ENCODE measurements around the gene LRRIQ3.
"Not testable (repeated sequence)": the region's sequence is repeated elsewhere in the genome, so short reads cannot be mapped to it uniquely, and the experiment has no call there.

The LRRIQ3 gene

GRCh38 chr1:74197657-74198552 lies at the start of gene LRRIQ3, which contains the start of gene FPGT:
Gene LRRIQ3, minus strand, starts transcription at chr1:74198176. Its CDS starts 14,492 bp downstream, at chr1:74183684.
Gene FPGT, plus strand, starts transcription at chr1:74198242. Its CDS starts 37 bp downstream, at chr1:74198279.
- peak; percentile 99 for DNase-seq

GRCh38 chr1:74246315-74246714 lies 48.3 kb upstream of the LRRIQ3 start:
- DNase-seq = no peak

GRCh38 chr1:74245168-74245772 lies 47.3 kb upstream of the LRRIQ3 start:
- no peak for DNase-seq

- no peak for DNase-seq
These were observed 39.8 kb upstream of the LRRIQ3 start for GRCh38 chr1:74237787-74238186.

GRCh38 chr1:74237035-74237434 lies 39.1 kb upstream of the LRRIQ3 start:
- DNase-seq = no peak

- no peak for DNase-seq
These were observed 38.5 kb upstream of the LRRIQ3 start for GRCh38 chr1:74236440-74236839.

GRCh38 chr1:74235153-74235552 lies 37.2 kb upstream of the LRRIQ3 start, which contains the start of gene TNNI3K:
Gene TNNI3K, plus strand, starts transcription at chr1:74235387. Its CDS starts 65 bp downstream, at chr1:74235452.
- DNase-seq = no peak

GRCh38 chr1:74223453-74223852 lies 25.5 kb upstream of the LRRIQ3 start:
- DNase-seq = no peak

- DNase-seq = no peak
These were observed 24.7 kb upstream of the LRRIQ3 start for GRCh38 chr1:74222701-74223100.

- no peak for DNase-seq
These were observed 17.3 kb upstream of the LRRIQ3 start for GRCh38 chr1:74215229-74215628.

GRCh38 chr1:74205266-74205665 lies 7.3 kb upstream of the LRRIQ3 start:
- no peak for DNase-seq

GRCh38 chr1:74199504-74199903 lies 1.5 kb upstream of the LRRIQ3 start:
- DNase-seq = no peak

- no peak for DNase-seq
These were observed 721 bp downstream of the LRRIQ3 start for GRCh38 chr1:74197255-74197654.

GRCh38 chr1:74195339-74195738 lies 2.6 kb downstream of the LRRIQ3 start:
- no peak for DNase-seq

- no peak for DNase-seq
These were observed 4.1 kb downstream of the LRRIQ3 start for GRCh38 chr1:74193908-74194307.

GRCh38 chr1:74180490-74180889 lies 17.5 kb downstream of the LRRIQ3 start:
- no peak for DNase-seq

GRCh38 chr1:74174423-74174822 lies 23.6 kb downstream of the LRRIQ3 start:
- DNase-seq = not testable (repeated sequence)

- DNase-seq = no peak
These were observed 35.6 kb downstream of the LRRIQ3 start for GRCh38 chr1:74162333-74162732.

GRCh38 chr1:74161497-74161896 lies 36.5 kb downstream of the LRRIQ3 start:
- DNase-seq = no peak

- DNase-seq = no peak
These were observed 37.9 kb downstream of the LRRIQ3 start for GRCh38 chr1:74160046-74160445.

- no peak for DNase-seq
These were observed 52.9 kb downstream of the LRRIQ3 start for GRCh38 chr1:74145086-74145485.

- not testable (repeated sequence) for DNase-seq
These were observed 80.6 kb downstream of the LRRIQ3 start for GRCh38 chr1:74117370-74117769.

GRCh38 chr1:74113333-74113732 lies 84.6 kb downstream of the LRRIQ3 start:
- no peak for DNase-seq

- DNase-seq = no peak
These were observed 90.6 kb downstream of the LRRIQ3 start for GRCh38 chr1:74107394-74107793.

Data from right forelimb (tissue), 1 donor.